Adrenal gland (tissue), 5 donors: ENCODE data around the gene WNT4.

Experiments used
- POLR2A ChIP-seq, 2 donors: fragments of 450-650 bp; IDR thresholded peaks; one replicate each; pipeline ENCODE4 v1.6.1; 2017; ENCODE audit warnings: antibody characterized with exemption in 2 of 2, mild to moderate bottlenecking in 2 of 2, moderate library complexity in 1 of 2
- TF ChIP-seq, protein P1 (sequence below), 6 experiments: fragments of 450-650 bp in 4 of 6; fragments of 200-600 bp in 2 of 6; sonication (generic) in 1 of 6; IDR thresholded peaks; 1 replicate in 5 of 6; 2 replicates in 1 of 6; pipeline versions ENCODE4 v1.5.1 to v1.8.0; 2016 to 2021; ENCODE audit warnings: antibody characterized with exemption in 6 of 6, mild to moderate bottlenecking in 2 of 6, moderate library complexity in 1 of 6
- donor health status: DM: no; HTN: no; CAD: no.

DNA sequence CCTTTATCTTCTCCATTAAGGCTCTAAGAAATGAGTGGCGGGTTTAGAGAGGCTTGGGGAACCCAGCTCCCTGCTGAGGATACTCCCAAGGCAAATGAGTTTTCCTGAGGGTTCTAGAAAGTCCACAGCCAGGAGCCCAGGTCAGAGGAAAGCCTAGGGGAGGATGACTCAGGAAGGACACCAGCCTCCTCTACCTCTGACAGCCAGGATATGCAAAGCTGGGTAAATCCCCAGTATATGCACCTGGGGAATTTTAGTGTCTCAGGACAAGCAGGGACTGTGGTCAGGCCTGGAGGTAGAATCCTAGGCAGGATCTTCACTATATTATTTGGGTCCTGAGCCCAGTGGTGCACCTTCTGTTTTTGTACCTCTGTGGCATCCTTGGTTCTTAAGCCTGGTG is 23.5 kb upstream of the WNT4 start:
- TF ChIP-seq, protein P1, sequence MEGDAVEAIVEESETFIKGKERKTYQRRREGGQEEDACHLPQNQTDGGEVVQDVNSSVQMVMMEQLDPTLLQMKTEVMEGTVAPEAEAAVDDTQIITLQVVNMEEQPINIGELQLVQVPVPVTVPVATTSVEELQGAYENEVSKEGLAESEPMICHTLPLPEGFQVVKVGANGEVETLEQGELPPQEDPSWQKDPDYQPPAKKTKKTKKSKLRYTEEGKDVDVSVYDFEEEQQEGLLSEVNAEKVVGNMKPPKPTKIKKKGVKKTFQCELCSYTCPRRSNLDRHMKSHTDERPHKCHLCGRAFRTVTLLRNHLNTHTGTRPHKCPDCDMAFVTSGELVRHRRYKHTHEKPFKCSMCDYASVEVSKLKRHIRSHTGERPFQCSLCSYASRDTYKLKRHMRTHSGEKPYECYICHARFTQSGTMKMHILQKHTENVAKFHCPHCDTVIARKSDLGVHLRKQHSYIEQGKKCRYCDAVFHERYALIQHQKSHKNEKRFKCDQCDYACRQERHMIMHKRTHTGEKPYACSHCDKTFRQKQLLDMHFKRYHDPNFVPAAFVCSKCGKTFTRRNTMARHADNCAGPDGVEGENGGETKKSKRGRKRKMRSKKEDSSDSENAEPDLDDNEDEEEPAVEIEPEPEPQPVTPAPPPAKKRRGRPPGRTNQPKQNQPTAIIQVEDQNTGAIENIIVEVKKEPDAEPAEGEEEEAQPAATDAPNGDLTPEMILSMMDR (IDR thresholded peaks at IDR 0.05): no peak
- TF ChIP-seq POLR2A (IDR thresholded peaks at IDR 0.05): no peak
